GM21717 (cell line): Measurements from ENCODE around the gene GANAB.
"Not testable (repeated sequence)": the region's sequence is repeated elsewhere in the genome, so short reads cannot be mapped to it uniquely, and the experiment has no call there.

Source experiments
- ATAC-seq: cut with Tn5 transposase; IDR thresholded peaks from one replicate; pipeline ENCODE4 v1.9.1; 2021; ENCODE audit warnings: mild to moderate bottlenecking, moderate library complexity; ENCODE audit not compliant: unreplicated experiment

Gene GANAB

GRCh38 chr11:62669420-62670161 is 23.2 kb upstream of the GANAB start:
- ATAC-seq = no peak

DNA sequence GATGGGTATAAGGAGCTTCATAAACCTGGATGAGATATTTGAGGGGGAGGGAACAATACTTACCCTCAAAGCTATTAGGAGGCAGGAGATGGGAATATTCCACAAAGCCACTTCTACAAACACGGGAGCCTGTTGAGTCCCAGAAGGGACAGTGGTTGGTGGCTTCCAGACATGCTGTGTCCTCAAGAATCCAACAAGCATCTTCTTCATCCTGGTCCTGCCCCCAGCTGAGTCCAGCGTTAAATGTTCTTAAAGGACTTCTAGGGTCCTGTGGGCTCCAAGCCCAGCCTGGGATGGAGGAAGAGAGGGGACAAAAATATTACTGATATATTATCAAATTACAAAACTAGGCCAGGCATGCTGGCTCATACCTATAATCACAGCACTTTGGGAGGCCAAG is 21.0 kb upstream of the GANAB start:
- ATAC-seq = no peak

- ATAC-seq = no peak
Observed at GRCh38 chr11:62666259-62666926, 20.0 kb upstream of the GANAB start.

DNA sequence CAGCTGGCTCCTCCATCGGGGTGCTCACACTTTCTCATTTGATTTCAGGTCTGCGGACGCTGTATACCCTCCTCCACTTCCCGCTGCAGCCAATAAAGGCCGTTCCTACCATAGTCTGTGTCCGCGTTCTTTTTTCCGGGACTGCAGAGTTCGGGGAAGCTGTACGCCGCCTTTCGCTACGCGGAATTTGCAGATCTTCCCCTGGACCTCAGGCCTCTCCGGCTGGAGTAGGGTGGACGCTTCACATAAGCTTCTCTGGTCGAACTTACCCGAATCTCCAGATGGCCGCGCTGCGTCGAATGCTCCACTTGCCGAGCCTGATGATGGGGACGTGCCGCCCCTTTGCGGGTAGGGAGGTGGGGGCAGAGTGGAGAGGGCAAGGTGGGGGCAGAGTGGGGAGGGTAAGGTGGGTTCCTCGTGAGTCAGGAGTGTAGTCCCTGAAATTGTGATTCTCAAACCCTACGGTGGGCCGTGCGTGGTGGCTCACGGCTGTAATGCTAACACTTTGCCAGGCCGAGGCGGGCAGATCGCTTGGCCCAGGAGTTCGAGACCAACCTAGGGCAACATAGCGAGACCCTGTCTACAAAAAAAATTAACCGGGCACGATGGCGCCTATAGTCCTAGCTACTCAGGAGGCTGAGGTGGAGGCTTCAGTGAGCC is 19.3 kb upstream of the GANAB start:
- ATAC-seq = peak; percentile 15

DNA sequence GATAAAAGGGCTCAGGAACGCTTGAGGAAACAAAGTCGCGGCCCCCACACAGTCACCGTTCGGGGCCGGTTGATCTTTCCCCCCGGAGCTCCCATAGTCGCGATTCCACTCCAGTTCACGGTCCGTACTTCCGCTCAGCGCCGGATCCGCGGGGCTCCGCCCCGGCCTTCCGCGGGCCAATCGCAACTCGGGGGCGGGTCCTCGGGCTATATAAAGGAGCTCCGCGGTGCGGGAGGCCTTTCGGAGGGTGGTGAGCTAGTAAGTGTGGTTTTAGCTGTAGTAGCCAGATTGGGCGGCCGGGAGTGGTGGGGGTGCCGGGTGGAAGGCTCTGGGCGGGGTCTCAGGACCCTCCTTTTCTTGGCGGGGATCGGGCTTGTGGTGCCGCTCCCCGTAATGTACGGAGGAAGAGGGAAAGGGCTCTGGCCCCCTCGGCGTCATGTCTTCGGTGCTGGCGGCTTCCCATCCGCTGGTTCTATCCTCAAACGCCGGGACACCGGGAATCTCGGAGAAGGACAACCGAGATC is 18.7 kb upstream of the GANAB start, which contains the start of the genes C11orf98 and CSKMT:
C11orf98 (minus strand) TSS at position 136 of the 524 bp plus-strand sequence; CDS start at position 95, 41 bp downstream.
CSKMT (plus strand) TSS at position 238 of the 524 bp plus-strand sequence. CDS start 568 bp downstream, outside the sequence.
- ATAC-seq = peak; percentile 78

DNA sequence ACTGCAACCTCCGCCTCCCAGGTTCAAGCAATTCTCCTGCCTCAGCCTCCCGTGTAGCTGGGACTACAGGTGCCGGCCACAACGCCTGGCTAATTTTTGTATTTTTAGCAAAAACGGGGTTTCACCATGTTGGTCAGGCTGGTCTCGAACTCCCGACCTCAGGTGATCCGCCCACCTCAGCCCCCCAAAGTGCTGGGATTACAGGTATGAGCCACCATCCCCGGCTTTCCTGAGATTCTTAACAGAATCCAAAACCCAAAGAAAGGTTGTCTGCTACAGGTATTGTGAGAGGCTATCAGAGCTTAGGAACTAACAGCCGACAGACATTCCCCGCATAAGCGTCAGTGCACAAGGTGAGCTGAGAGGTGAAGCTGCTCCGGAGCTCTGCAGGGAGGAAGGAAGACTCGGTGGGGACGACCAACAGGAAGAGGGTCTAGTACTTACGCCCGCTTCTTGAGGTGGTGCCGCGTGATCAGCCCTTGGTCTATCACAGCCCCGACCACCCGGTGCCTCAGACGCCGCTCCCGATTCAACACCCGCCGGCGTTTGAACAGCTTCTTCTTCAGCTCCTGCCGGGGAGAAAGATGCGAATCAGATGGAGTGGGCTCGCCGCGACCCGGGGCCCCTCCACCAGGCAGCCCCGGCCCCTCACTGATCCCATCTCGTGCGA is 18.1 kb upstream of the GANAB start:
- ATAC-seq = peak; percentile 25

DNA sequence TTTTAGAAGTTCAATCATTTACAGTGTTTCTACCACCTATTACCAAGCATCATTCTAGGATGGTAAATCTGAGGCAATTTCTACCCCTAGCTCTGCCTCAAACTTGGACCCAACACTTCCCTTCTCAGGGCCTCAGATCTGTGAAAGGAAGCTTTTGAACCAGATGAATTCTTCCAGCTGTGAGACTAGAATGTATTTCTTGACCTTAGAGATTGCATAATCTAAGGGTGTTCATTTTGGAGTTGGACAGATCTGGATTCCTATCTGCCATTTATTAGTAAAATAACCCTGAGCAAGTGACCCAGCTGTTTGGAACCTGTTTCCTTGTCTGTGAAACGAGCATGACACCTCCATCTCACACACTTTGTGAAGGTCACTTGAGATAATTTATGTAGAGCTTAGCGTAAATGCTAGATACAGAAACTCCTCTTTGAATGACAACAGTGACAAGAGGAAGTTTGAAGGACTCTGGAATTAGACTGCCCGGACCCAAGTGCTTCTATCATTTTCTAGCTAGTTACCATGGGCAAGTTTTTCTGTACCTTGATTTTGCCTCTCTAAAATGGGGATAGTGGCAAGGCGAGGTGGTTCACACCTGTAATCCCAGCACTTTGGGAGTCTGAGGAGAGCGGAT is 10.5 kb upstream of the GANAB start:
- ATAC-seq = no peak

DNA sequence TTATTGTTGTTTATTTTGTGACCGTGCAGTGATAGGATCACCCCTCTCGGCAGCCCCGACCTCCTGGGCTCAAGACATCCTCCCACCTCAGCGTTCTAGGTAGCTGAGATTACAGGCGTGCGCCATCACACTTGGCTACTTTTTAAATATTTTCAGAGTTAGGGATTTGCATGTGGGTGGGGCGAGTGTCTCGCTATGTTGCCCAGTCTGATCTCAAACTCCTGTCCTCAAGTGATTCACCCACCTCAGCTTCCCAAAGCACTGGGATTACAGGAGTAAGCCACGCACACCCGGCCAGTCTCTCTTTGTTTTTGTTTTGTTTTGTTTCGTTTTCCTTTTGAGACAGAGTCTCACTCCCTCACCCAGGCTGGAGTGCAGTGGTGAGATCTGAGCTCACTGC is 7.9 kb upstream of the GANAB start:
- ATAC-seq = no peak

DNA sequence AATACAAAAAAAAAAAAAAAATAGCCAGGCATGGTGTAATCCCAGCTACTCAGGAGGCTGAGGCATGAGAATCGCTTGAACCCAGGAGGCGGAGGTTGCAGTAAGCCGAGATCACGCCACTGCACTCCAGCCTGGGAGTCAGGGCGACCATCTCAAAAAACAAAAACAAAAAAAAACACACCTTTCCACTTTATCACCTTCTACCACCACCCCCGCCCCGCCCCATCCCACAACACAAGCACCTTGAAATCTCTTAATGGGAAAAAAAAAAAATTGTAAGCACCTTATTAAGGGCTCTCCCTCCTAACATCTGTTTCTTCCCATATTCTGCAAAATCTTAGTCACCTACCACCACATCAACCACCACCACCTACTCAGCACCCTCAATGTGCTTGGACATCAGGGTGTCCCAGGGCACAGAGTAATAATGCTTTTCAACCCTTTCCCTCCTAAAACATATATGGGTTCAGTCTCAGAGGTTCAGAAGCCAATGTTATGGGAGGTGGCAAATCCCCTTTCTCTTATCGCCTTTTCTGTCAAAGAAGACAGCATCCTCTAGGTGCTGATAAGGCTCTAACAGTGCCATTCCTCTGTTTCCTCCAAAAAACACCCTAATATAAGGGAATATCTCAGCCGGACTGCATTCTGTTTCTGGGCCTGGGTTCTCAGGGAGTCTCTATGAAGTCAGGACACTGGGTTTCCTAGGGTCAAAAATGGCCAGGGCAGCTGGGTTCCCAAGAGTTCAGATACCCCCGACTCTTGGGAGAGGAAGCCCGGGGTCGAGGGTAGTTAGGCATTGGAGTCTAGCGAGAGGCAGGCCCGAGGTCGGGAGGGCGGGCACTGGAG is 6.0 kb upstream of the GANAB start:
- ATAC-seq = peak; percentile 5

GRCh38 chr11:62650283-62650682 is 3.9 kb upstream of the GANAB start:
- ATAC-seq = not testable (repeated sequence)

GRCh38 chr11:62649486-62649885 is 3.1 kb upstream of the GANAB start:
- ATAC-seq = no peak

- no peak for ATAC-seq
Observed at GRCh38 chr11:62648967-62649364, 2.6 kb upstream of the GANAB start.

GRCh38 chr11:62648185-62648966 is 2.0 kb upstream of the GANAB start:
- ATAC-seq = no peak

DNA sequence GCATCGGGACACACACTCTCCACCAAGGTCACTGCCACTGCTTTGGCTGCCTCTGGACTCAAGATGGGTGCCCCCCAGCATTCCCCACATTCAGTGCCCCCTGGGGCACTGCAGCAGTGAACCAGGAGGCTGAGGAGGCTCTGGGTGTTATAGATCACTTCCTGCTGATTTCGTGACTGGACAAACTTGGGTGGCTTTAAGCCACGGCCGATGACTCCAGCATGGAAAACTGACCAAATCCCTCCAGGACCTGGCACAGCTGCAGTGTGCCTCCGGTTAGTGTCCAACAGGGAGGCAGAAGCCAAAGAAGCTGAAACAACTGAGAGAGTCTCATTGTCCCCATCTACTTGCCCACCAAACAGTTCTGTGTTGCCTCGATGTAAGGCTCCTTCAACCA is 1.2 kb upstream of the GANAB start:
- no peak for ATAC-seq

DNA sequence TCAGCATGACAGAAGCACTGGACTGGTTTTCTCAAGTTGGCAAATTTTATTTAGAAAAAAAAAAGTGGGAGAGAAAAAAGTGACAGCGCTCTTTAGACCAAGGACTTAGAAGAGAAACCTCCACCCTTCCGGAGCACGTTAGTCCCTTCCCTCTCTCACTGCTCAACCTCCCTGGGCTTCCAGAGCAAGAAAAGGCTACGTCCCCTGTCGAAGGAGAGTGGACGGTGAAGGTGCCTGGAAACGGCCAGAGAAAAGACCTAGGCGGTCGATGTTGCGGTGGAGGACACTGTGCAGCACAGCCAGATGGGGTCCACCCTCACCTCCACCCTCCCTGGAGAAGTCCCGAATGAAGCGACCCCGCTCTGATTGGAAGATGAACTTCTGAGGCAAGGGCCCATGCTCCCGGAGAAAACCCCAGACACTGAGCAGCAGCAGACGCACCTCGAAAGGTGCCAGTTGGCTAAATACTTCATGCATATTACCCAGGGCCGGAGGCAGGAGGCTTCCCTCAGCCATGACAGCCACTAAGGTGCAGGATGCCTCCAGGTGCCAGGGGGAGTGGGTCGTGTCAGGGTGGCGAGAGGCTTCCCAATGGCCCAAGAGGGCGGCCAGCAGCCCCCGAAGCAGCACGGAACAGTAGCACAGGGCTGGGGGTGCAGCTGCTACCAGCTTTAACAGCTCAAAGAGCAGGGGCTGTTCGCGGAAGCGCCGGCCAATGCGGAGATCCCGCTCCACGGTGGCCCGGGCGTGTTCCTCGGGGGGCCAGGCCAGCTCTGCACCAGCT is 604 bp upstream of the GANAB start:
- no peak for ATAC-seq

- no peak for ATAC-seq
Observed at GRCh38 chr11:62645671-62645945, 805 bp downstream of the GANAB start.

- no peak for ATAC-seq
Observed at GRCh38 chr11:62644220-62644619, 2.2 kb downstream of the GANAB start.

- no peak for ATAC-seq
Observed at GRCh38 chr11:62632492-62632891, 13.9 kb downstream of the GANAB start.
